T-cell (primary cell): ENCODE results near the gene TLX1. TPM values are rescaled to one million over a fixed set of nuclear protein-coding genes. Genes with fewer than 3 reads are reported as not detected.

Experiments
- ATAC-seq, 4 experiments: fragments of 200-7000 bp in 3 of 4; fragments of 150-1000 bp in 1 of 4; cut with Tn5 transposase; replicated peaks in 1 of 4; 1 replicate in 3 of 4; 2 replicates in 1 of 4; pipeline ENCODE4 v1.10.0; 2021; ENCODE audit warnings: moderate library complexity in 3 of 4, mild to moderate bottlenecking in 2 of 4, moderate number of reproducible peaks in 1 of 4
- CTCF ChIA-PET, 2 donors: fragments of 300-600 bp; sonication (Branson Sonifier 250); formaldehyde crosslinking; loops; one replicate each; lab custom pipeline; 2022; ENCODE audit warnings: antibody characterized with exemption in 2 of 2; lab: Charles Lee
- POLR2A ChIA-PET, 2 donors: fragments of 300-600 bp; sonication (Branson Sonifier 250); formaldehyde crosslinking; loops; one replicate each; lab custom pipeline; 2022; ENCODE audit warnings: antibody characterized with exemption in 2 of 2; lab: Charles Lee
- DNase-seq, 35 experiments: peaks; one replicate each; pipeline versions ENCODE4 v3.0.0 to v3.0.0-alpha.2; 2013 to 2023
- H3K27ac ChIP-seq: one replicate; pipeline ENCODE4 v1.5.1; 2013; ENCODE audit warnings: low read length
- H3K27me3 ChIP-seq, 2 experiments: replicated peaks in 1 of 2; 1 replicate in 1 of 2; 2 replicates in 1 of 2; pipeline versions ENCODE4 v1.6.1 to v1.7.0; 2013; ENCODE audit warnings: low read length in 1 of 2, mixed read lengths in 1 of 2; ENCODE audit not compliant: control insufficient read depth in 2 of 2, insufficient read depth in 2 of 2; ENCODE audit errors: extremely low read depth in 1 of 2
- H3K36me3 ChIP-seq, 2 donors: 1 replicate in 1 of 2; 2 replicates in 1 of 2; pipeline versions ENCODE4 v1.6.1 to v1.7.0; 2013; ENCODE audit warnings: low read length in 1 of 2; ENCODE audit not compliant: control insufficient read depth in 2 of 2, insufficient read depth in 1 of 2; ENCODE audit errors: extremely low read depth in 1 of 2
- H3K4me1 ChIP-seq, 2 experiments: 1 replicate in 1 of 2; 2 replicates in 1 of 2; pipeline versions ENCODE4 v1.6.1 to v1.7.0; 2013; ENCODE audit warnings: low read length in 2 of 2, mixed read lengths in 1 of 2; ENCODE audit not compliant: insufficient read depth in 2 of 2, control insufficient read depth in 1 of 2; ENCODE audit errors: extremely low read depth in 1 of 2
- H3K4me3 ChIP-seq, 2 donors: 1 replicate in 1 of 2; 2 replicates in 1 of 2; pipeline versions ENCODE4 v1.5.1 to v1.7.0; 2013; ENCODE audit warnings: mild to moderate bottlenecking in 2 of 2, low read length in 1 of 2, moderate library complexity in 1 of 2; ENCODE audit not compliant: control insufficient read depth in 1 of 2; ENCODE audit errors: extremely low read depth in 1 of 2
- H3K9me3 ChIP-seq: 2 replicates; pipeline ENCODE4 v1.7.0; 2013
- H3K27ac Mint-ChIP-seq, 2 donors: one replicate each; pipeline ENCODE4 v1.8.0; 2020 to 2021; ENCODE audit warnings: mild to moderate bottlenecking in 2 of 2, mixed read lengths in 2 of 2
- H3K27me3 Mint-ChIP-seq, 2 donors: one replicate each; pipeline ENCODE4 v1.8.0; 2021 to 2022; ENCODE audit warnings: mixed read lengths in 2 of 2
- H3K36me3 Mint-ChIP-seq: one replicate; pipeline ENCODE4 v1.8.0; 2021; ENCODE audit warnings: mixed read lengths
- H3K4me1 Mint-ChIP-seq, 3 donors: one replicate each; pipeline ENCODE4 v1.8.0; 2020 to 2022; ENCODE audit warnings: mixed read lengths in 3 of 3, mild to moderate bottlenecking in 1 of 3
- H3K4me3 Mint-ChIP-seq, 3 donors: one replicate each; pipeline ENCODE4 v1.8.0; 2020 to 2022; ENCODE audit warnings: mild to moderate bottlenecking in 3 of 3, mixed read lengths in 3 of 3, moderate library complexity in 3 of 3
- H3K9me3 Mint-ChIP-seq, 3 donors: one replicate each; pipeline ENCODE4 v1.8.0; 2020 to 2022; ENCODE audit warnings: mixed read lengths in 3 of 3
- WGBS: methylation state at CpG from one replicate; pipeline ENCODE4 v1.1.5; 2013; ENCODE audit warnings: missing lambda C conversion rate; ENCODE audit not compliant: insufficient coverage; 5-methylcytosine and 5-hydroxymethylcytosine counted together
- total RNA-seq, 35 experiments: library from RNA in 6 of 35; stranded (reverse) in 6 of 35; fragments of 120-200 nt in 1 of 35; gene quantifications; one replicate each; pipeline versions ENCODE4 v1.2.1 to v1.2.4 and lab custom pipeline; 2013 to 2026

Gene TLX1
- total RNA-seq, 5 donors from 2014 or later (not counting 1 experiment from before 2014, with no cell fraction given) = not detected

DNA sequence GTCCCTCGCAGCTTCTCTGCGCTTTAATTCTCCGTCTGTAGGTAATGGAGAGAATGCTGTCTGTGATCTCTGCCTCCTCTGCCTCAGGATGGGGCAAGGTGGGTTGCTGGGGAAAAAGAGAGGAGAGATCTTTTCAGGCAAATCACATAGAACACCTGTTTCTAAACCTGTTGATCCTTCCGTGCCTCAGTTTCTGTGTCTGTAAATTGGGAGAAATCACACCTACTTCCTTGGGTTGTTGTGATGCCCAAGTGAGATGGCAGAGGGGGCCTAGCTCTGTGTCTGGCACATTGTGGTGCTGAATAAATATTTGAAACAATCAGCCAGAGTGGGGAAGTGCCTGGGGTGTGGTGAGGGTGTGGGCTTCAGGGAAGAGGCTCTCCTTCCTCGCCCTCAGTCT, 40.5 kb upstream of the TLX1 start:
- DNase-seq (no peak), ATAC-seq (no peak)
- Mint-ChIP-seq H3K4me3 (no peak overlapping the region), H3K4me1 (peaks cover 0 to 2% (median 0%) of the 10 kb centered on the region in 3 donors), H3K27ac (no peak overlapping the region), H3K27me3 (peaks cover 55 to 81% of the 10 kb centered on the region in 2 donors), H3K36me3 (no peaks in the 10 kb centered on the region), H3K9me3 (no peaks in the 10 kb centered on the region)
- Histone ChIP-seq H3K27me3 (peaks cover 7 to 92% of the 10 kb centered on the region in 2 experiments), H3K9me3 (no peaks in the 10 kb centered on the region), H3K4me3 (no peak overlapping the region), H3K4me1 (peaks cover 0 to 4% of the 10 kb centered on the region in 2 experiments), H3K27ac (no peak overlapping the region), H3K36me3 (no peaks in the 10 kb centered on the region)
- ChIA-PET POLR2A (no interaction called here), CTCF (interaction anchor here (0.6 to 2.0 kb wide), 2 partner anchors 20 to 52 kb away, joined by 3 to 7 read pairs; no protein-coding TSS in a partner anchor)
- no CpG with 5 or more reads among the region's 5 CpGs for WGBS

DNA sequence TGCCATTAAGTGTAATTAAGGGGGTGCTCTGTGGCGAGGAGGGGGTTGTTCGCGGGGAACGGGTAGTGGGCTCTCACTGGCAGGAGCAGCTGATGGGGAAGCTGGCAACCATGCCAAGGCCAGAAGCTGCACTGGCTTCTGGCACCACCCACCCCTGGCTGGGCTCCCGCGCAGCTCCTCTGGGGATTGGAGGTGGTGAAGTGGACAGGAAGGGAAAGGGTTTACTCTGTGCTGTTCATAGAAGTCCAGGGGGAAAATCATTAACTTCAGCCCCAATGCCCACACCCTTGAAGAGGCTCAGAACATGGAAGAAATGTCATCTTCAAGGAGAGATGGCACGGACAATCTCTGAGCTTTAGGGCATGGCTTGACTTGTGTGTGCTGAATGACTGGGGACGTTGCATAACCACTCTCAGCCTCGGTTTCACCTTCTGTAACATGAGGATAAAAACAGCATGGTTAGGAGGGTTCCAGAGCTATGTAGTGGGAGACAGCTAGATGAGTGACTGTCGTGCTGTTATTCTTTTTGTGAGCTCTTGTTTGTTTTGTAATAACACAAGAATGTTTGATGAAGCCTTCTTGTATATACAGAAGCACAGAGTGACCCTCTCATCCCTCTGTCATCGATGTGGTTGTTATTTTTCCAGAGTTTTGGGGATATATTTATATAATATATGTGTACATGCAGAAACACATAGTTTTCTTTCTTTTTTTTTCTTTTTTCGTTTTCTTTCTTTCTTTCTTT, 39.4 kb upstream of the TLX1 start:
- Mint-ChIP-seq H3K36me3 (no peaks in the 10 kb centered on the region), H3K27ac (no peak overlapping the region), H3K4me1 (peaks cover 0 to 3% (median 0%) of the 10 kb centered on the region in 3 donors), H3K4me3 (no peak overlapping the region), H3K9me3 (no peaks in the 10 kb centered on the region), H3K27me3 (peaks cover 54 to 74% of the 10 kb centered on the region in 2 donors)
- Histone ChIP-seq H3K4me3 (no peak overlapping the region), H3K27me3 (peaks cover 2 to 93% of the 10 kb centered on the region in 2 experiments), H3K27ac (no peak overlapping the region), H3K9me3 (no peaks in the 10 kb centered on the region), H3K4me1 (peaks cover 0 to 6% of the 10 kb centered on the region in 2 experiments), H3K36me3 (no peaks in the 10 kb centered on the region)
- whole genome bisulfite sequencing = 64% methylated on average over 7 of the region's 12 CpGs
- no peak for DNase-seq
- CTCF ChIA-PET = interaction anchor here (0.5 to 2.0 kb wide), 5 partner anchors 40 to 479 kb away, joined by 3 to 7 read pairs (median 5); no protein-coding TSS in a partner anchor
- POLR2A ChIA-PET = no interaction called here
- ATAC-seq = no peak

DNA sequence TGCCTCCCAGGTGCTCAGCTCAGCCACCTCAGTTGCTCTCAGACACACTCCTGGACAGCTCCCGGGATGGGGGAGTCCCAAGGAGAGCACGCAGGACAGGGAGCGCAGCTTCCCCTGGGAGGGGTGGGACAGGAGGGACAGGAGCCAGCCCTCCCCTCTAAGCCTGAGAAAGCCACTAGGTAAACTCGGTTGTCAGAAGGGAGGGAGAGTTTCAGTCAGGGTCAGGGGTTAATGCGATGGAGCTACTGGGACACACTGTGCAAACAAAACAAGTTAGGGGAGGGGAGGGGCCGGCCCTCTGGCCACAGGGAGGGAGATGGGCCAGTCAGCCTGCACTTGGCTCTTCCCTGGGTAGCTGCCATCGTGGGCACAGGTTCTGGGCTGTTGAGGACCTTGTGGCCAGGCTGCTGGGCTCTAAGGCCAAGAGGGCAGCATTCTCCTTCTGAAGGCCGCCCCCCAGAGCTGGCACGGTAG, 38.2 kb upstream of the TLX1 start:
- H3K4me1 ChIP-seq = peaks cover 0 to 6% of the 10 kb centered on the region in 2 experiments
- POLR2A ChIA-PET = no interaction called here
- Mint-ChIP-seq H3K4me1 (peaks cover 0 to 3% (median 0%) of the 10 kb centered on the region in 3 donors), H3K27me3 (peaks cover 51 to 72% of the 10 kb centered on the region in 2 donors), H3K4me3 (no peak overlapping the region), H3K36me3 (no peaks in the 10 kb centered on the region), H3K9me3 (no peaks in the 10 kb centered on the region), H3K27ac (no peak overlapping the region)
- CTCF ChIA-PET = interaction anchor here in 1 of 2 donors (5.1 kb wide), 1 partner anchor 49 kb away, joined by 76 read pairs; no protein-coding TSS in a partner anchor
- no peak overlapping the region for H3K4me3 ChIP-seq
- DNase-seq = no peak
- H3K27ac ChIP-seq = no peak overlapping the region
- ATAC-seq = no peak
- H3K27me3 ChIP-seq = peaks cover 2 to 93% of the 10 kb centered on the region in 2 experiments
- H3K9me3 ChIP-seq = no peaks in the 10 kb centered on the region
- H3K36me3 ChIP-seq = no peaks in the 10 kb centered on the region
- WGBS = 54% methylated on average over 7 of the region's 9 CpGs

DNA sequence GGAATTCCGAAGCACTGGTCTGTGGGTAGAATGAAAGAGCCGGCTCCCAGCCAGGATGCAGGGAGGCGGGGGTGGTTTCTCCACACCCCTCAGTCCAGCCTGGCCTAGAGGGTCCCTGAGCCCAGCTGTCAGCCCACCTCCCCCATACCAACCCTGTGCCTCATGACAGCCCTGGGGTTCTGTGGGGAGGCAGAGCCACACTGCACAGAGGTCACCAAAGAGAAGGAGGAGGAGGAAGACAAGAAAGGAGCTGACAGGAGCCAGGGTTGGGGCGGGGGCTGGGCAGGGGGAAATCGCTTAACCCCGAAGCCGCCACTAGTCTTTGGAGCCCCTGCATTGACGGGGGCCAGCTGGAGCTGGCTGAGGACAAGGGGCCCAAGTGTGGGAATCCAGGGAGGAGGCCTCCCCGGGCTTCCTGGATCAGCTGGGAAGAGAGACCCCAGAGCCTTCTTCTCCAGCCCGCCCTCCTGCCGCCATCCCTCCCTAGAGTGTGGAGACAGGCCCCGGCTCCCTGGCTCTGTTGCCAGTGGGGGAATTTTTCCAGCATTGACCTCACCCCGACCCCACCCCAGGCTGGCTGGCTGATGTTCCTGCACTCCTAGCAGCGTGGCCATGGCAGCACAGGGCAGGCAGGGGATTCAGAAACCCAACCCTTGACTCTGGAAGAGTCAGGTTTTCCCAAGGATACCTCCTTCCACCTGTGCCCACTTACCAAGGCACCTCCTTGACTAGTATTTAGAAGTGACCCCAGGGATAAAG, 36.8 kb upstream of the TLX1 start:
- Histone ChIP-seq H3K4me1 (peaks cover 0 to 6% of the 10 kb centered on the region in 2 experiments), H3K9me3 (no peaks in the 10 kb centered on the region), H3K27me3 (peaks cover 2 to 86% of the 10 kb centered on the region in 2 experiments), H3K4me3 (no peak overlapping the region), H3K27ac (no peak overlapping the region), H3K36me3 (no peaks in the 10 kb centered on the region)
- Mint-ChIP-seq H3K9me3 (no peaks in the 10 kb centered on the region), H3K36me3 (no peaks in the 10 kb centered on the region), H3K27ac (no peak overlapping the region), H3K4me1 (peaks cover 0 to 3% (median 0%) of the 10 kb centered on the region in 3 donors), H3K27me3 (peaks cover 48 to 68% of the 10 kb centered on the region in 2 donors), H3K4me3 (no peak overlapping the region)
- 68% methylated on average over 6 of the region's 14 CpGs for WGBS
- CTCF ChIA-PET = interaction anchor here (5.1 to 6.0 kb wide), 2 partner anchors 47 to 48 kb away, joined by 76 to 93 read pairs; no protein-coding TSS in a partner anchor
- ATAC-seq (no peak), DNase-seq (no peak)
- POLR2A ChIA-PET = no interaction called here

DNA sequence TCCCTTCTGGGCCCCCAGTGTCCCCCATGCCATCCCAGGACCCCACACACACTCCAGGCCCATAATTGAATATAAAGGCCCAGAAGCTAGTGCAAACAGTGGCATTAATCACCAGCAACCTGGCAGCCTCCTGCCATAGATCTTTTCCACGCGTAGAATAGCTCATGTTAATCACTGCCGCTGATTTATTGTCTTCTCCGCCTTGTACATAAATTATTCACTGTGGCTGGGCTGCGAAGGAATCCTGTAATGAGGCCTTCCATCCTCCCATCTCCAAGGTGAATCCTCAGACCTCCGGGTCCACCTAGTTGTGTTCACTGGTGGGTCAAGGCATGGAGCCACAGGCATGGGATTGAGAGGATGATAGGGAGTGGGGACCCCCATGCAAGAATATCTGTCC, 36.1 kb upstream of the TLX1 start:
- Mint-ChIP-seq H3K9me3 (no peaks in the 10 kb centered on the region), H3K36me3 (no peaks in the 10 kb centered on the region), H3K27me3 (peaks cover 54 to 72% of the 10 kb centered on the region in 2 donors), H3K4me3 (no peak overlapping the region), H3K4me1 (peaks cover 0 to 3% (median 0%) of the 10 kb centered on the region in 3 donors), H3K27ac (peak overlapping the region in 1 of 2 donors; percentile 63)
- WGBS = 100% methylated on average over 1 of the region's 6 CpGs
- Histone ChIP-seq H3K4me1 (peaks cover 0 to 6% of the 10 kb centered on the region in 2 experiments), H3K4me3 (no peak overlapping the region), H3K27ac (no peak overlapping the region), H3K27me3 (peaks cover 2 to 86% of the 10 kb centered on the region in 2 experiments), H3K36me3 (no peaks in the 10 kb centered on the region), H3K9me3 (no peaks in the 10 kb centered on the region)
- ATAC-seq = no peak
- CTCF ChIA-PET = interaction anchor here (0.5 to 6.0 kb wide), 5 partner anchors 47 to 1680 kb away, joined by 4 to 93 read pairs (median 6); no protein-coding TSS in a partner anchor
- POLR2A ChIA-PET = no interaction called here
- DNase-seq = no peak
